Keratinocyte (primary cell): ENCODE data around the gene EYS. TPM values are rescaled to one million over a fixed set of nuclear protein-coding genes. Genes with fewer than 3 reads are reported as not detected.

Experiments used
- DNase-seq: peaks from one replicate; pipeline ENCODE4 v3.0.0-alpha.2; 2011; ENCODE audit warnings: low read depth, missing footprints, low spot score
- FAIRE-seq: peaks from 2 replicates; lab custom pipeline; 2011; peaks lifted over from hg19 to GRCh38; lab: Jason Lieb, UNC
- H2AFZ ChIP-seq: 2 replicates; pipeline ENCODE4 v1.6.0; 2012; ENCODE audit warnings: low read length, control low read depth, inconsistent platforms; ENCODE audit not compliant: control insufficient read depth
- H3K27ac ChIP-seq: 2 replicates; pipeline ENCODE4 v1.5.1; 2011; ENCODE audit warnings: low read length; ENCODE audit not compliant: control insufficient read depth, insufficient read depth
- H3K27me3 ChIP-seq: 3 replicates; pipeline ENCODE4 v1.6.0; 2011; ENCODE audit warnings: low read length; ENCODE audit not compliant: control insufficient read depth, insufficient read depth; ENCODE audit errors: extremely low read depth
- H3K36me3 ChIP-seq, 2 experiments: 2 replicates in 1 of 2; 3 replicates in 1 of 2; pipeline ENCODE4 v1.5.1; 2011; ENCODE audit warnings: low read length in 2 of 2, mild to moderate bottlenecking in 1 of 2; ENCODE audit not compliant: control insufficient read depth in 2 of 2, insufficient read depth in 2 of 2; ENCODE audit errors: extremely low read depth in 1 of 2
- H3K4me1 ChIP-seq: 3 replicates; pipeline ENCODE4 v1.5.1; 2011; ENCODE audit warnings: low read length; ENCODE audit not compliant: control insufficient read depth, insufficient read depth; ENCODE audit errors: extremely low read depth
- H3K4me2 ChIP-seq: 3 replicates; pipeline ENCODE4 v1.6.0; 2011; ENCODE audit warnings: low read depth, low read length; ENCODE audit not compliant: control insufficient read depth, insufficient read depth; ENCODE audit errors: extremely low read depth
- H3K4me3 ChIP-seq, 3 experiments: fragments of 200-600 bp in 1 of 3; sonication (generic) in 1 of 3; 2 replicates in 2 of 3; 3 replicates in 1 of 3; pipeline ENCODE4 v1.5.1; 2011 to 2016; ENCODE audit warnings: low read length in 3 of 3, mild to moderate bottlenecking in 3 of 3, control low read depth in 2 of 3, inconsistent platforms in 1 of 3, low read depth in 1 of 3, mixed read lengths in 1 of 3, mixed run types in 1 of 3, moderate library complexity in 1 of 3; ENCODE audit not compliant: control insufficient read depth in 2 of 3, insufficient read depth in 2 of 3; ENCODE audit errors: extremely low read depth in 1 of 3
- H3K79me2 ChIP-seq: 2 replicates; pipeline ENCODE4 v1.6.0; 2012; ENCODE audit warnings: low read length; ENCODE audit not compliant: control insufficient read depth, insufficient read depth
- H3K9ac ChIP-seq: 3 replicates; pipeline ENCODE4 v1.6.0; 2011; ENCODE audit warnings: low read length; ENCODE audit not compliant: control insufficient read depth, insufficient read depth; ENCODE audit errors: extremely low read depth
- H3K9me1 ChIP-seq: 3 replicates; pipeline ENCODE4 v1.6.0; 2011; ENCODE audit warnings: low read length; ENCODE audit not compliant: control insufficient read depth, insufficient read depth; ENCODE audit errors: extremely low read depth
- H3K9me3 ChIP-seq: 2 replicates; pipeline ENCODE4 v1.5.1; 2012; ENCODE audit warnings: low read depth, low read length; ENCODE audit not compliant: control insufficient read depth
- H4K20me1 ChIP-seq: 3 replicates; pipeline ENCODE4 v1.6.0; 2011; ENCODE audit warnings: low read length; ENCODE audit not compliant: control insufficient read depth, insufficient read depth; ENCODE audit errors: extremely low read depth
- EZH2 ChIP-seq: IDR thresholded peaks from one replicate; pipeline ENCODE4 v1.6.1; 2012; ENCODE audit warnings: inconsistent platforms, mild to moderate bottlenecking, low read length, moderate library complexity
- dilution Hi-C: fragments of 300-500 bp; cut with MboI; formaldehyde crosslinking; loops from one replicate; pipeline ENCODE4 v1.7.0; 2020; ENCODE audit warnings: low sequenced_read_pairs; ENCODE audit not compliant: extremely low pct_ligation_motif_present
- polyA plus RNA-seq, 5 experiments: library from polyadenylated mRNA; depleted of rRNA in 3 of 5; stranded (reverse) in 3 of 5; stranded (forward) in 1 of 5; unstranded in 1 of 5; fragments of >200 nt; gene quantifications; 1 replicate in 1 of 5; 2 replicates in 3 of 5; 3 replicates in 1 of 5; pipeline versions ENCODE4 v1.2.1 to v1.2.3, GENCODE V29; 2011 to 2012; ENCODE audit warnings: missing spikeins in 2 of 5, low read depth in 1 of 5, low replicate concordance in 1 of 5
- TF ChIP-seq, protein P1 (sequence below), 3 experiments: IDR thresholded peaks in 1 of 3; conservative IDR thresholded peaks in 1 of 3; optimal IDR thresholded peaks in 1 of 3; 2 replicates in 2 of 3; 3 replicates in 1 of 3; pipeline versions ENCODE3 to v1.5.1; 2011; ENCODE audit warnings: low read length in 3 of 3, mild to moderate bottlenecking in 3 of 3, moderate library complexity in 2 of 3, control low read depth in 1 of 3, inconsistent platforms in 1 of 3; ENCODE audit not compliant: insufficient read depth in 2 of 3; ENCODE audit errors: extremely low read depth in 1 of 3

Gene EYS
- polyA plus RNA-seq, 1 donor (not counting 4 experiments of a cell fraction or from before 2014, with no cell fraction given) = 0.34 TPM

DNA sequence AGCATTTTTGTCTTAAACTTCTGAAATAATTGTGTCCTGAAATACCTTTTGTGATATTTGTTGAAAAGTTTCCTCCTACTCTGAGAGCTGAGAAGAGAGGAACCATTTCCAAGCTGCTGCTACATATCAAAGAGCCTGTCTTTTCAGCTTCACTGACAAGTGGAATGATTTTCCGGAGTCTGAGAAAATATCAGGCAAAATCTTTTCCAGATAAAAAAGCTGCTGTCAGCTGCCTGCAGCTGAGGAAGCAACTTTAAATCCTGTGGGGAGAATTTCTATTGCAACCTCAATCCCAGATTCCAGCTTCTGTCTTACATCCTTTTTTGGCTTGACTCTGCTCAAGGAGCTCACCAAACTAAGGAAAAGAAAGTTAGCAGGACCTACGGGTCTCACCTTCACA lies 1167.1 kb downstream of the EYS start:
- Histone ChIP-seq H3K4me3 (no peak overlapping the region), H3K4me1 (no peaks in the 10 kb centered on the region), H3K79me2 (no peaks in the 10 kb centered on the region), H3K9me1 (no peaks in the 10 kb centered on the region), H3K9ac (no peak overlapping the region), H3K27ac (no peak overlapping the region), H4K20me1 (no peaks in the 10 kb centered on the region), H3K36me3 (no peaks in the 10 kb centered on the region), H3K4me2 (no peak overlapping the region), H2AFZ (no peak overlapping the region), H3K27me3 (no peaks in the 10 kb centered on the region), H3K9me3 (no peaks in the 10 kb centered on the region)
- no peak for TF ChIP-seq EZH2
- dilution Hi-C loops = no loop called here
- FAIRE-seq (no peak), DNase-seq (no peak)

DNA sequence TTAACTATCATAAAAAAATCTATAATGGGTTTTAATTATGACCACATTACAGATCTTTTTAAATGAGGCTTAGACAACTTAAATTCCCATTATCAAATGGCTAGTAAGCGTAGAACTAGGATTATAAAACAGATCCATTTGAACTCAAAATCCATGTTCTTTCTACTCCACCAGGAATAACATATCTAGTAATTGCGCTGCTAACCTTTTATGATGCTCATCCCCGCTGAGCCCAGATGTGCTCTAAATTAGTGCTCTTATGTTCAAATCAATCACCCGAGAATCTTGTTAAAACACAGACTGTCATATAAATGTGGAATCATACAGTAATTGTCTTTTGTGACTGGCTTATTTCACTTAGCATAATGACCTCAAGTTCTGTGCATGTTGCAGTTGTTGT lies 1168.3 kb downstream of the EYS start:
- Histone ChIP-seq H3K4me2 (no peak overlapping the region), H3K4me1 (no peaks in the 10 kb centered on the region), H3K27me3 (no peaks in the 10 kb centered on the region), H3K27ac (no peak overlapping the region), H3K9me1 (no peaks in the 10 kb centered on the region), H3K9me3 (no peaks in the 10 kb centered on the region), H3K79me2 (no peaks in the 10 kb centered on the region), H3K4me3 (no peak overlapping the region), H3K36me3 (no peaks in the 10 kb centered on the region), H4K20me1 (no peaks in the 10 kb centered on the region), H2AFZ (no peak overlapping the region), H3K9ac (no peak overlapping the region)
- dilution Hi-C loops = no loop called here
- TF ChIP-seq, protein P1, sequence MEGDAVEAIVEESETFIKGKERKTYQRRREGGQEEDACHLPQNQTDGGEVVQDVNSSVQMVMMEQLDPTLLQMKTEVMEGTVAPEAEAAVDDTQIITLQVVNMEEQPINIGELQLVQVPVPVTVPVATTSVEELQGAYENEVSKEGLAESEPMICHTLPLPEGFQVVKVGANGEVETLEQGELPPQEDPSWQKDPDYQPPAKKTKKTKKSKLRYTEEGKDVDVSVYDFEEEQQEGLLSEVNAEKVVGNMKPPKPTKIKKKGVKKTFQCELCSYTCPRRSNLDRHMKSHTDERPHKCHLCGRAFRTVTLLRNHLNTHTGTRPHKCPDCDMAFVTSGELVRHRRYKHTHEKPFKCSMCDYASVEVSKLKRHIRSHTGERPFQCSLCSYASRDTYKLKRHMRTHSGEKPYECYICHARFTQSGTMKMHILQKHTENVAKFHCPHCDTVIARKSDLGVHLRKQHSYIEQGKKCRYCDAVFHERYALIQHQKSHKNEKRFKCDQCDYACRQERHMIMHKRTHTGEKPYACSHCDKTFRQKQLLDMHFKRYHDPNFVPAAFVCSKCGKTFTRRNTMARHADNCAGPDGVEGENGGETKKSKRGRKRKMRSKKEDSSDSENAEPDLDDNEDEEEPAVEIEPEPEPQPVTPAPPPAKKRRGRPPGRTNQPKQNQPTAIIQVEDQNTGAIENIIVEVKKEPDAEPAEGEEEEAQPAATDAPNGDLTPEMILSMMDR (optimal IDR thresholded peaks at IDR 0.05 in 1 of 3, IDR thresholded peaks at IDR 0.05 in 1 of 3, conservative IDR thresholded peaks at IDR 0.05 in 1 of 3; ENCODE audit: extremely low read depth in 1 of 3, insufficient read depth in 2 of 3, low read length in 3 of 3) = no peak
- TF ChIP-seq EZH2 = no peak
- FAIRE-seq (no peak), DNase-seq (no peak)

DNA sequence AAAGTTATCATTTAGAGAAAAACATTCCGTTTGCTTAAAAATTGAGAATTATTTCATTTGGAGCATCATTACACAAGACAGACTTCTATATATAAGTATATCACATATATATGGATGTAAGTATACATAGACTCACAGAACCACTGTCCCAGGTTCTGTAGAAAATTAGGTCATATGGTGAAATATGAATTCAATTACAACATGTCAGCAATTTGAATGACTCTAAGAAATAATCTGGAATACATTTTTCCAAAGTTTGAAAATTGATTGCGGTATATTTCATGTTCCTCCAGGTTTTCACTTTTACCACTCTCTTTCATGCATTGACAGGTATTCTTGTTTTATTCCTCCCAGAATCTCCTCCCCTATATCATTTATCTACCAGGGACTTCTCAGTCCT lies 1179.1 kb downstream of the EYS start:
- Histone ChIP-seq H3K79me2 (no peaks in the 10 kb centered on the region), H3K27me3 (no peaks in the 10 kb centered on the region), H3K9me3 (no peaks in the 10 kb centered on the region), H3K9me1 (no peaks in the 10 kb centered on the region), H3K27ac (no peak overlapping the region), H3K4me2 (no peak overlapping the region), H3K36me3 (no peaks in the 10 kb centered on the region), H2AFZ (no peak overlapping the region), H3K4me1 (no peaks in the 10 kb centered on the region), H3K4me3 (no peak overlapping the region), H3K9ac (no peak overlapping the region), H4K20me1 (no peaks in the 10 kb centered on the region)
- TF ChIP-seq, protein P1 (optimal IDR thresholded peaks at IDR 0.05 in 1 of 3, IDR thresholded peaks at IDR 0.05 in 1 of 3, conservative IDR thresholded peaks at IDR 0.05 in 1 of 3; ENCODE audit: extremely low read depth in 1 of 3, insufficient read depth in 2 of 3, low read length in 3 of 3) = no peak
- no peak for TF ChIP-seq EZH2
- no peak for FAIRE-seq
- dilution Hi-C loops = no loop called here
- DNase-seq = no peak
